Right forelimb (tissue), 1 donor: ENCODE results near the gene DNAJB8.

Experiments used
- DNase-seq: peaks from one replicate; pipeline ENCODE4 v3.0.0-alpha.2; 2018

DNAJB8 gene

GRCh38 chr3:128424508-128425069, 42.1 kb downstream of the DNAJB8 start:
- no peak for DNase-seq

DNA sequence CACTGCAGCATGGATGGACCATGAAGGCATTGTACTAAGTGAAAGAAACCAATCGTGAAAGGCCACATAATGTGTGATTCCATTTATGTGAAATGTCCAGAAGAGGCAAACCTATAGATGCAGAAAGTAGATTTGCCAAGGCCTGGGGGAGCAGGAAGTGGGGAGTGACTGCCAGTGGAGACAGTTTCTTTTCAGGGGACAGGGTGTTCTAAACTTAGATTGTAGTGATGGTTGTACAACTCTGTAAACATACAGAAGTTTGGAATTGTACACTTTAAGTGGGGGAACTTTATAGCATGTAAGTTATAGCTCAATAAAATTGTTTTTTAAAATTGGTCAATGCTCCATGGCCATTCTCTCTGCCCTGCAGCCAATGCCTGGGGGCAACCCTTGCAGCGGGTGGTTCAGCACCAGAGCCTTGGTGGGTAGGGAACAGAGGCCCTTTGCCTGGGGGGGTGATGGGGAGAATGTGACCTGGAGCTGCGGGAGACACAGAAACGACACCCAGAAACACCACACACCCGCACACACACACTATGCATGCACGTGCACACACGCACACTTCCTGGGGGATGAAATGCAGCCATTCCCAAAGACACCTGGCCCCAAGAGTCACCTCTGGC, 43.1 kb downstream of the DNAJB8 start:
- no peak for DNase-seq

GRCh38 chr3:128422762-128423524, 43.7 kb downstream of the DNAJB8 start:
- DNase-seq = no peak

- no peak for DNase-seq
Observed at GRCh38 chr3:128421966-128422365, 44.7 kb downstream of the DNAJB8 start.

DNA sequence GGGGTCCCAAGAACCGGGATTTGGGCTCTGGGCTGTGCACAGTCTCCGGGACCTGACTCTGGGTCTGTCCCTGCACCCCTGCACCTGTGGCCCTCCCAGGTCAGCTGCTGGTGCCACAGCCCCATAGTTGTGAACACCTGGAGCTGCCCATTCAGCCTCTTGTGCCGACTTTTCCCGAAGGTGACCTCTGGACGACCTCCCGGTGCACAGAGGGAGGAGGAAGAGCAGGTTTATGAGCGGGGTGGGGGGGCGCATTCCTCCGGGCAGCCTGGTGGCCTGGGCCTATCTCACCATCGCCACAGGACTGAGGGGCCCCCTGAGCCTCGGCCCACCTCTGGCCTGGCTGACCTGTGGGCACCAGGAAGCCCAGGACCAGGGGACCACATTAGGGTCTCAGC, 45.3 kb downstream of the DNAJB8 start:
- no peak for DNase-seq

- DNase-seq = no peak
Observed at GRCh38 chr3:128420720-128421438, 45.8 kb downstream of the DNAJB8 start.

DNA sequence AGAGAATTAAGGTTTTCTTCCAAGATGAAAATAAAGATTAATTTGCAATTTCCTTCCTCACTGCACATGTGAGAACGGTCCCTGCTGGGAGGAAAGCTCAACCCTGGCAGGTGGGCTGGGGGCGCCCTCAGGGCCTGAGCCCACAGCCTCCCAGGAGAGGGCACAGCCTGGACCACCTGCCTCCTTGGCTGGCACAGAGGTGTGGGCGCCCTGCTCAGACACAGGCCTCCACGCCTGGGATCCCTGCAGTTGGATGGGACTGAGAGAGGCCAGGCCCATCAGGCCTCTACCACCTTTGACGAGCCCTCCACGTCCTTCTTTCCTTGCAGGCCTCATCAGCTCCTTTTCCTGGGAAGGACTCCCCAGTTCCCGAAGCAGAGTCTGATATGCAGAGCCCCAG, 46.4 kb downstream of the DNAJB8 start:
- DNase-seq = no peak

- no peak for DNase-seq
Observed at GRCh38 chr3:128419311-128419710, 47.4 kb downstream of the DNAJB8 start.

DNA sequence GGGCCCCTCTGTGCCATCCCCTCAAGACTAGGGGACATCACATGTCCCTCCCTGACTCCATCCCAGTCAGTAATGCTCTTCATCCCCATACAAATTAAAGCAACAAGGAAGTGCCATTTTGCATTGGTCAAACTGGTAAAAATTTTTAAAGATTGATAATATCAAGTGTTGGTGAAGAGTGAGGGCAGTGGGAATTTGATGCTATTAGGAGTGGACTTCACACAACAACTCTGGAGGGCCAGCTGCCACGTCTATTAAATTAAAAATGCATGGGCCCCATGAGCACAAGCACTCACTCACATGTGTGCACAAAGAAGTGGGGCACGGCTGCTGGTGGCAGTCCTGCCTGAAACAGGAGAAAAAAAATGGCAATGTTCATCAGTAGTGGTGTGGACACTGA, 47.8 kb downstream of the DNAJB8 start:
- DNase-seq = no peak

DNA sequence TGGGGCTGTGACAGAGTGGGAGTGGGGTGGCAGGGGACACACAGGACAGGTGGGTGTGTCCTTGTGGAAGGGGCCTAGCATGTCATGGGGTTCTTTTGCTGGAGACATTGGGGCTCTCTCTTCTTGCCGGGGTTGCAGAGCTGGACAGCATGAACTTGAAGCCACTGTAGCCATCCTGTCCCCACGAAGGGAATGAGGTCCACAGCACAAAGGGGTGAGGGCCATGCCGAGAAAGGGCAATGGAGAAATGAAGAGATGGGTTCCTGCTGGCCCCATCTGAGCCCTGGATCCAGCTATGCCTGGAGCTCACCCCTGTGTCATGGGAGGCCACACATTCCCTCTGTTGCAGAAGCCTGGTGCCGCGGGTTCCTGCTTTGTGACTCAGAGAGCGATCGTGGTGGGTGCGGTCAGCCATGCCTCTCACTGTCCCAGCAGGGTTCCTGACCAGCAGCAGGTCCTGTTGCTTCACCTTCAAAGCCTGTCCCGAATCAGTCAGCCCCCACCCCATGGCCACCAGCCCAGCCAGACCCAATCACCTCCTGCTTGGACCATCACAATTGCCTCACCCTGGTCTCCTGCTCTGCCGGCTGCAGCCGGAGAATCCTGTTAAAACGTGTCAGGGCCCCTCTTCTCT, 50.0 kb downstream of the DNAJB8 start:
- DNase-seq = no peak

GRCh38 chr3:128415773-128416577, 50.7 kb downstream of the DNAJB8 start:
- no peak for DNase-seq

GRCh38 chr3:128415200-128415772, 51.4 kb downstream of the DNAJB8 start:
- no peak for DNase-seq

DNA sequence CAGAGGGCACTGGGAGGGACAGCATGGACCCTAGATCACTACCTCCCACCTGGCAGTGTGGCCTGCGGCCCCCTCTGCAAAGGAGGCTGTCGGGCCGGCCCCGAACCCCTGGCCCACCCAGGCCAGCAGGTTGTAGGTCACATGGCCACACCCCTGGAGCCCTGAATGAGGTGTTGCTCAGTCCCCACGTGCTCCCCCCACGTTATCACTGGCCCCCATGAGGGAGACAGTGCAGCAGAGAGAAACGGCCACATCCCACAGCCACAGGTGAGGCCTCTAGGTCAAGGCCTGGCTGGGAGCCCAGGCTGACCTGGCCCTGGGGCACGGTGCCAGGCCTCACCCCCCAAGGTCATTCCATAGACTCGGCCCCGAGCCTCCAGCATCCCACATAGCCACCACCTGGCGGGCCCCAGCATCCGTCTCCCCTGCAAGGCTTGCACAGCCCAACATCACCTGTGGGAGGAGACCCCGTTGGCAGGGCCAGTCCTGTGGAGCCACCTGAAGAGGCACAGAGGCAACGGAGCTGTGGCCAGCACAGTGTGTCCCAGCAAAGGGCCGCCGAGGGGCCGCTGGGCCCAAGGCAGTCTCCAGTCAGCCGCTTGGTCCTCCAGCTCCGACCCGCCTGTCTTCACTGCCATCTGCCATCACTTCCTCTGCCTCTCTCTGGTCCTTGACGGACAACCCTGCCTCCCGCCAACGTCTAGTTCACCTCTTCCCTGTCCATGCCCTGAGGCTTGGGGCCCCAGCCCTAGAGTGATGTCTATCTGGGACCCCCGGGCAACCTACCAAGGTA, 53.1 kb downstream of the DNAJB8 start:
- DNase-seq = no peak

- DNase-seq = no peak
Observed at GRCh38 chr3:128413003-128413370, 53.7 kb downstream of the DNAJB8 start.
